PFSK-1 (cell line): ENCODE measurements around the gene TSPAN3.

Experiments
- SIN3A ChIP-seq: IDR thresholded peaks from 2 replicates; pipeline ENCODE4 v1.6.1; 2012; ENCODE audit warnings: mild to moderate bottlenecking, low read length, moderate library complexity, borderline replicate concordance; ENCODE audit not compliant: insufficient read depth
- TF ChIP-seq, protein P1 (sequence below), 2 experiments: IDR thresholded peaks; 2 replicates each; pipeline versions ENCODE4 v1.6.1 to v1.8.0; 2011 to 2012; ENCODE audit warnings: low read depth in 2 of 2, low read length in 2 of 2, control low read depth in 1 of 2, inconsistent platforms in 1 of 2, mild to moderate bottlenecking in 1 of 2, moderate library complexity in 1 of 2; ENCODE audit not compliant: insufficient read depth in 1 of 2

DNA sequence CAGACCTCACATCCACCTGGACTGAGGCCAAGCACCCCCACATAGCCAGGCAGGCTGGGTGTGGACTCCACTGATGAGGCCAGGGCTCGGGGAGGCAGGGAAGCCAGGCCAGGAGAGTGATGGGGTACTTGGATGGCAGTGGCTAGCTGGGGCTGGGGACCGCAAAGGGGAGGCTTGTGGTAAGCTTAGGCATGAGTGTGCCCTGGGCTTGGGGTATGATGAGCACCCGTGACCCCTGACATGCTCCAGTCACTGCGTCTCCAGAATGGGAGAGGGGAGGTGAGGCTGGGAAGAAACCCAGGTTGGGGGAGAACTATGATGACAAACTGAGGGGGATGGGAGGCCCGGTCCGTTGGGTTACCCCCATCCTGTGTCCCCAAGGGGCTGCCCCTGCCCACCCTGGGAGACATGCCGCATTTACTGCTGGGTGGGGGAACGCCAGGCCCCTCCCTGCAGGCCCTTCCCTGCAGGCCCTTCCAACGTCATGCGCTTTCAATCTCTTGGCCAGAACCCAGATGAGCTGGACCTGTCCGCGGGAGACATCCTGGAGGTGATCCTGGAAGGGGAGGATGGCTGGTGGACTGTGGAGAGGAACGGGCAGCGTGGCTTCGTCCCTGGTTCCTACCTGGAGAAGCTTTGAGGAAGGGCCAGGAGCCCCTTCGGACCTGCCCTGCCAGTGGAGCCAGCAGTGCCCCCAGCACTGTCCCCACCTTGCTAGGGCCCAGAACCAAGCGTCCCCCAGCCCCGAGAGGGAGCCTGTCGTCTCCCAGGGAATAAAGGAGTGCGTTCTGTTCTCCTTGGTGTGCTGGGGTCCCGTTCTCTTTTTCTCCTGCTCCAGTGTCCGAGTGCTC, 34.1 kb downstream of the TSPAN3 start:
- TF ChIP-seq, protein P1, sequence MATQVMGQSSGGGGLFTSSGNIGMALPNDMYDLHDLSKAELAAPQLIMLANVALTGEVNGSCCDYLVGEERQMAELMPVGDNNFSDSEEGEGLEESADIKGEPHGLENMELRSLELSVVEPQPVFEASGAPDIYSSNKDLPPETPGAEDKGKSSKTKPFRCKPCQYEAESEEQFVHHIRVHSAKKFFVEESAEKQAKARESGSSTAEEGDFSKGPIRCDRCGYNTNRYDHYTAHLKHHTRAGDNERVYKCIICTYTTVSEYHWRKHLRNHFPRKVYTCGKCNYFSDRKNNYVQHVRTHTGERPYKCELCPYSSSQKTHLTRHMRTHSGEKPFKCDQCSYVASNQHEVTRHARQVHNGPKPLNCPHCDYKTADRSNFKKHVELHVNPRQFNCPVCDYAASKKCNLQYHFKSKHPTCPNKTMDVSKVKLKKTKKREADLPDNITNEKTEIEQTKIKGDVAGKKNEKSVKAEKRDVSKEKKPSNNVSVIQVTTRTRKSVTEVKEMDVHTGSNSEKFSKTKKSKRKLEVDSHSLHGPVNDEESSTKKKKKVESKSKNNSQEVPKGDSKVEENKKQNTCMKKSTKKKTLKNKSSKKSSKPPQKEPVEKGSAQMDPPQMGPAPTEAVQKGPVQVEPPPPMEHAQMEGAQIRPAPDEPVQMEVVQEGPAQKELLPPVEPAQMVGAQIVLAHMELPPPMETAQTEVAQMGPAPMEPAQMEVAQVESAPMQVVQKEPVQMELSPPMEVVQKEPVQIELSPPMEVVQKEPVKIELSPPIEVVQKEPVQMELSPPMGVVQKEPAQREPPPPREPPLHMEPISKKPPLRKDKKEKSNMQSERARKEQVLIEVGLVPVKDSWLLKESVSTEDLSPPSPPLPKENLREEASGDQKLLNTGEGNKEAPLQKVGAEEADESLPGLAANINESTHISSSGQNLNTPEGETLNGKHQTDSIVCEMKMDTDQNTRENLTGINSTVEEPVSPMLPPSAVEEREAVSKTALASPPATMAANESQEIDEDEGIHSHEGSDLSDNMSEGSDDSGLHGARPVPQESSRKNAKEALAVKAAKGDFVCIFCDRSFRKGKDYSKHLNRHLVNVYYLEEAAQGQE (IDR thresholded peaks at IDR 0.05; ENCODE audit: insufficient read depth in 1 of 2, low read depth in 2 of 2, low read length in 2 of 2), result no peak
- TF ChIP-seq SIN3A, result no peak
